GM12872 (cell line): ENCODE results near the gene ITGA2B.

Source experiments
- CTCF ChIP-seq: IDR thresholded peaks from 3 replicates; pipeline ENCODE4 v1.5.1; 2011; ENCODE audit warnings: low read depth, mild to moderate bottlenecking, low read length, moderate library complexity; ENCODE audit not compliant: insufficient read depth

The ITGA2B gene

GRCh38 chr17:44362459-44362948 is 26.9 kb downstream of the ITGA2B start:
- TF ChIP-seq CTCF = no peak

GRCh38 chr17:44361292-44362260 is 27.9 kb downstream of the ITGA2B start:
- no peak for TF ChIP-seq CTCF

GRCh38 chr17:44360826-44361225 is 28.6 kb downstream of the ITGA2B start:
- no peak for TF ChIP-seq CTCF

GRCh38 chr17:44360144-44360533 is 29.3 kb downstream of the ITGA2B start:
- TF ChIP-seq CTCF = no peak

- no peak for TF ChIP-seq CTCF
These were observed 29.8 kb downstream of the ITGA2B start for GRCh38 chr17:44359458-44360143.

- no peak for TF ChIP-seq CTCF
These were observed 30.4 kb downstream of the ITGA2B start for GRCh38 chr17:44359006-44359405.

- TF ChIP-seq CTCF = no peak
These were observed 31.4 kb downstream of the ITGA2B start for GRCh38 chr17:44358066-44358465.
